ENCODE measurements around the gene GNB1L. TPM values are rescaled to one million over a fixed set of nuclear protein-coding genes. Genes with fewer than 3 reads are reported as not detected.

Gene GNB1L
- total and polyA plus RNA-seq, 2 of the 13 experiments (the other 11 are each of a cell fraction or from before 2014, with no cell fraction given), result 2.5 to 7.4 TPM

Other genes with a start within 250 kb of the GNB1L start
- gene SEPTIN5, start 140.4 kb downstream of the GNB1L start, total RNA-seq (2016; rRNA removed; fragmentation: Illumina TruSeq; extraction: Trizol), result not detected in 2 replicates
- 0.33 and 0.55 TPM in 2 replicates for gene SEPTIN5, start 140.4 kb downstream of the GNB1L start, polyA plus RNA-seq (2011; rRNA removed)
- gene GP1BB, start 131.3 kb downstream of the GNB1L start, total RNA-seq (2016; rRNA removed; fragmentation: Illumina TruSeq; extraction: Trizol), result not detected in 2 replicates
- 0.07 TPM in 1 of 2 replicates, not detected in the other for gene GP1BB, start 131.3 kb downstream of the GNB1L start, polyA plus RNA-seq (2011; rRNA removed)
- gene TBX1, start 94.1 kb downstream of the GNB1L start, total RNA-seq (2016; rRNA removed; fragmentation: Illumina TruSeq; extraction: Trizol), result not detected in 2 replicates
- not detected in 2 replicates for gene TBX1, start 94.1 kb downstream of the GNB1L start, polyA plus RNA-seq (2011; rRNA removed)
- gene RTL10, start within 50 bp of the GNB1L start, total RNA-seq (2016; rRNA removed; fragmentation: Illumina TruSeq; extraction: Trizol), result 14.1 and 17.6 TPM in 2 replicates
- 15.8 and 18.2 TPM in 2 replicates for gene RTL10, start within 50 bp of the GNB1L start, polyA plus RNA-seq (2011; rRNA removed)
- 144 and 162 TPM in 2 replicates for gene COMT, start 86.9 kb upstream of the GNB1L start, total RNA-seq (2016; rRNA removed; fragmentation: Illumina TruSeq; extraction: Trizol)
- gene COMT, start 86.9 kb upstream of the GNB1L start, polyA plus RNA-seq (2011; rRNA removed), result 156 and 194 TPM in 2 replicates
- gene TXNRD2, start 86.9 kb upstream of the GNB1L start, total RNA-seq (2016; rRNA removed; fragmentation: Illumina TruSeq; extraction: Trizol), result 16.4 and 18.6 TPM in 2 replicates
- gene TXNRD2, start 86.9 kb upstream of the GNB1L start, polyA plus RNA-seq (2011; rRNA removed), result 17.5 and 23.4 TPM in 2 replicates
- gene ARVCF, start 161.9 kb upstream of the GNB1L start, total RNA-seq (2016; rRNA removed; fragmentation: Illumina TruSeq; extraction: Trizol), result 10.4 and 17.7 TPM in 2 replicates
- gene ARVCF, start 161.9 kb upstream of the GNB1L start, polyA plus RNA-seq (2011; rRNA removed), result 16.4 and 23.8 TPM in 2 replicates
- gene TANGO2, start 166.2 kb upstream of the GNB1L start, total RNA-seq (2016; rRNA removed; fragmentation: Illumina TruSeq; extraction: Trizol), result 12.1 and 12.9 TPM in 2 replicates
- gene TANGO2, start 166.2 kb upstream of the GNB1L start, polyA plus RNA-seq (2011; rRNA removed), result 14.8 and 20.8 TPM in 2 replicates
- 14.8 and 23.2 TPM in 2 replicates for gene DGCR8, start 225.4 kb upstream of the GNB1L start, total RNA-seq (2016; rRNA removed; fragmentation: Illumina TruSeq; extraction: Trizol)
- 10.2 and 14.6 TPM in 2 replicates for gene DGCR8, start 225.4 kb upstream of the GNB1L start, polyA plus RNA-seq (2011; rRNA removed)

Data from HepG2 (cell line).